ENCODE results near the gene ZNF831.

Gene ZNF831

GRCh38 chr20:59235226-59235625, 71.6 kb downstream of the ZNF831 start:
- in situ Hi-C loops (cut with MboI; ENCODE audit: low sequenced_read_pairs) = no loop called here

- in situ Hi-C loops (cut with MboI; ENCODE audit: low sequenced_read_pairs) = no loop called here
Measured at GRCh38 chr20:59240006-59240405, 76.4 kb downstream of the ZNF831 start.

- in situ Hi-C loops (cut with MboI; ENCODE audit: low sequenced_read_pairs) = no loop called here
Measured at GRCh38 chr20:59242714-59243626, 79.3 kb downstream of the ZNF831 start.

GRCh38 chr20:59246691-59247400, 83.2 kb downstream of the ZNF831 start:
- in situ Hi-C loops (cut with MboI; ENCODE audit: low sequenced_read_pairs) = no loop called here

- in situ Hi-C loops (cut with MboI; ENCODE audit: low sequenced_read_pairs) = no loop called here
Measured at GRCh38 chr20:59247731-59248684, 84.4 kb downstream of the ZNF831 start.

GRCh38 chr20:59250293-59250692, 86.7 kb downstream of the ZNF831 start:
- in situ Hi-C loops (cut with MboI; ENCODE audit: low sequenced_read_pairs) = no loop called here

GRCh38 chr20:59253325-59253724, 89.7 kb downstream of the ZNF831 start:
- in situ Hi-C loops (cut with MboI; ENCODE audit: low sequenced_read_pairs) = no loop called here

GRCh38 chr20:59253779-59254319, 90.2 kb downstream of the ZNF831 start:
- in situ Hi-C loops (cut with MboI; ENCODE audit: low sequenced_read_pairs) = no loop called here

- in situ Hi-C loops (cut with MboI; ENCODE audit: low sequenced_read_pairs) = no loop called here
Measured at GRCh38 chr20:59255256-59255655, 91.6 kb downstream of the ZNF831 start.

- in situ Hi-C loops (cut with MboI; ENCODE audit: low sequenced_read_pairs) = no loop called here
Measured at GRCh38 chr20:59258221-59258621, 94.6 kb downstream of the ZNF831 start.

- in situ Hi-C loops (cut with MboI; ENCODE audit: low sequenced_read_pairs) = no loop called here
Measured at GRCh38 chr20:59259946-59260345, 96.3 kb downstream of the ZNF831 start.

GRCh38 chr20:59265298-59265697, 101.7 kb downstream of the ZNF831 start:
- in situ Hi-C loops (cut with MboI; ENCODE audit: low sequenced_read_pairs) = no loop called here

- in situ Hi-C loops (cut with MboI; ENCODE audit: low sequenced_read_pairs) = no loop called here
Measured at GRCh38 chr20:59268870-59269269, 105.2 kb downstream of the ZNF831 start.

- in situ Hi-C loops (cut with MboI; ENCODE audit: low sequenced_read_pairs) = no loop called here
Measured at GRCh38 chr20:59269411-59270025, 105.9 kb downstream of the ZNF831 start.

GRCh38 chr20:59270380-59270779, 106.8 kb downstream of the ZNF831 start:
- in situ Hi-C loops (cut with MboI; ENCODE audit: low sequenced_read_pairs) = no loop called here

- in situ Hi-C loops (cut with MboI; ENCODE audit: low sequenced_read_pairs) = no loop called here
Measured at GRCh38 chr20:59273739-59274357, 110.2 kb downstream of the ZNF831 start.

GRCh38 chr20:59276938-59277337, 113.3 kb downstream of the ZNF831 start:
- in situ Hi-C loops (cut with MboI; ENCODE audit: low sequenced_read_pairs) = no loop called here

GRCh38 chr20:59284470-59284869, 120.8 kb downstream of the ZNF831 start:
- in situ Hi-C loops (cut with MboI; ENCODE audit: low sequenced_read_pairs) = no loop called here

- in situ Hi-C loops (cut with MboI; ENCODE audit: low sequenced_read_pairs) = no loop called here
Measured at GRCh38 chr20:59289994-59290393, 126.4 kb downstream of the ZNF831 start.

All from HL-60/S4 treated with retinoic acid at 250 ng/mL for 4 days and 3 days (cell line).